22Rv1 (cell line): Measurements from ENCODE around the gene PAEP.
A peak's percentile ranks its signal among the peaks of the same experiment; 100 is the strongest.

Experiments used
- H3K27ac ChIP-seq: fragments of 450-650 bp; 2 replicates; pipeline ENCODE4 v1.5.1; 2017
- ZFX ChIP-seq: fragments of 450-650 bp; IDR thresholded peaks from 2 replicates; pipeline ENCODE4 v1.6.1; 2017; ENCODE audit warnings: antibody characterized with exemption, borderline replicate concordance
- TF ChIP-seq, protein P1 (sequence below): fragments of 450-650 bp; IDR thresholded peaks from 2 replicates; pipeline ENCODE4 v1.5.1; 2017; ENCODE audit warnings: mild to moderate bottlenecking

The PAEP gene

DNA sequence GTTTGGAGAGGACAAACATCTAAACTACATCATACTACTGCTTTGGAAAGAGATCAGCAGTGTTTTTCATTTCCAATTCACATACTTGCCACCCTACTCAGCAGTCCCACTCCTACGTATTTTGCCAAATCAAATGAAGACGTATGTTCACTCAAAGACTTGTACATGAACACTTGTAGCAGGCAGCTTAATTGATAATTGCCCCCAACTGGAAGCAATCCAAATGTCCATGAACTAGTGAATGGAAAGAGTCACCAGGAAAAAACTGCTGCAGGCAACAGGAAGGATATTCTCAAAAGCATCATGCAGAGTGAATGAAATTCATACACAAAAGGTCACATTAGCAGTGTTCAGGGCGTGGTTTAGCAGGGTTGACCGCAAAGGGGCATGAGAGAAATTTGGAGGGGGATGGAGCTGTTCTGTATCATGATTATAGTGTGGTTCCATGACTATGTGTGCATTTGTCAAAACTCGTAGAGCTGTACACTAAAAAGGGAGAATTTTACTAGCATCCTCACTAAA is 38.8 kb downstream of the PAEP start:
- H3K27ac ChIP-seq: no peak overlapping the region
- no peak for TF ChIP-seq ZFX
- TF ChIP-seq, protein P1, sequence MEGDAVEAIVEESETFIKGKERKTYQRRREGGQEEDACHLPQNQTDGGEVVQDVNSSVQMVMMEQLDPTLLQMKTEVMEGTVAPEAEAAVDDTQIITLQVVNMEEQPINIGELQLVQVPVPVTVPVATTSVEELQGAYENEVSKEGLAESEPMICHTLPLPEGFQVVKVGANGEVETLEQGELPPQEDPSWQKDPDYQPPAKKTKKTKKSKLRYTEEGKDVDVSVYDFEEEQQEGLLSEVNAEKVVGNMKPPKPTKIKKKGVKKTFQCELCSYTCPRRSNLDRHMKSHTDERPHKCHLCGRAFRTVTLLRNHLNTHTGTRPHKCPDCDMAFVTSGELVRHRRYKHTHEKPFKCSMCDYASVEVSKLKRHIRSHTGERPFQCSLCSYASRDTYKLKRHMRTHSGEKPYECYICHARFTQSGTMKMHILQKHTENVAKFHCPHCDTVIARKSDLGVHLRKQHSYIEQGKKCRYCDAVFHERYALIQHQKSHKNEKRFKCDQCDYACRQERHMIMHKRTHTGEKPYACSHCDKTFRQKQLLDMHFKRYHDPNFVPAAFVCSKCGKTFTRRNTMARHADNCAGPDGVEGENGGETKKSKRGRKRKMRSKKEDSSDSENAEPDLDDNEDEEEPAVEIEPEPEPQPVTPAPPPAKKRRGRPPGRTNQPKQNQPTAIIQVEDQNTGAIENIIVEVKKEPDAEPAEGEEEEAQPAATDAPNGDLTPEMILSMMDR: no peak

DNA sequence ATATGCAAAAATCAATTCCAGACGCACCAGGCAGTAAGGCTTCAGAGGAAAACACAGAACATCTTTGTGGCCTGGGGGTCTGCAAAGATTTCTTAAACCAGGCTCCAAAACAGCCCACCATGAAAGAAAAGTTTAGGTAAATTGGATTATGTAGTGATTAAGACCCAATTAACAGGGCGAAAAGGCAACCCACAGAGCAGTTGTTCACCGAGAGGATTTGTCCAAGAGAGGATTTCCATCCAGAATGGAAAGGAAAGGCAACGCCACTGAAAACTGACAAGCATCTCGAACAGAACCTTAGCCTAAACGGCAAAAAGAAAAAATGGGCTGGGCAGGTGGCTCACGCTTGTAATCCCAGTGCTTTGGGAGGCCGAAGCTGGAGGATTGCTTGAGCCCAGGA is 40.4 kb downstream of the PAEP start:
- TF ChIP-seq ZFX: no peak
- TF ChIP-seq, protein P1: no peak
- no peak overlapping the region for H3K27ac ChIP-seq

DNA sequence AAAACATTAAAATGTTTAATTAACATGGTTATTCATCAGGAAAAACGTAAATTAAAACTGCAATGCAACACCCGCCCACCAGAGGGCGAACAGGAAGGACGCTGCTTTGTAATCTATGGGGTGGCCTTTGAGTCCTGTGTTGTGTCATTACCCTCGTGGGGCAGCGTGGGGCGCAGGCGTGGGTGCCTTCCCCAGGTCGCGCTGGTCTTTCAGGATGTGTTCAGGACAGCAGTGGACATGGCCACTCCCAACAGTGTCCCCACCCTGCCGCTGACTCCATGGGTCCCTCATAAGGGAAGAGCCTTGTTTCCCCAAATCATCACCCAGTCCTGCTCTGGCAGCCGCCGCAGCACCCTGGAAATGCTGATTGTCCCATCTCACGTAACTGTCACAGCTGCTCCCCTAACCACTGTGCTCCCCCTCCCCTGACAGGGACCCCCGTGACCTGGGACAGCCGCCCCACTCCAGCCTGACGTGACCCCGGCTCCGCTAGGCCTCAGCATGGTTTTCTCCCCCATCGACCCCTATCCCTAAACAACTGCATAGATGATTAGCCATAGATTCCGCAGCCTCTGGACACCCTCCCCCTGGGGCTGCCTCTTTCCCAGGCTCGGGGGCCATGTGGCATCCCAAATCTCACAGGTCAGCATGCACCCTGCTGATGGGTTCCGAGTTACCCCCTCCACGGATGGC is 41.4 kb downstream of the PAEP start:
- TF ChIP-seq, protein P1: peak; percentile 92
- no peak for TF ChIP-seq ZFX
- no peak overlapping the region for H3K27ac ChIP-seq

DNA sequence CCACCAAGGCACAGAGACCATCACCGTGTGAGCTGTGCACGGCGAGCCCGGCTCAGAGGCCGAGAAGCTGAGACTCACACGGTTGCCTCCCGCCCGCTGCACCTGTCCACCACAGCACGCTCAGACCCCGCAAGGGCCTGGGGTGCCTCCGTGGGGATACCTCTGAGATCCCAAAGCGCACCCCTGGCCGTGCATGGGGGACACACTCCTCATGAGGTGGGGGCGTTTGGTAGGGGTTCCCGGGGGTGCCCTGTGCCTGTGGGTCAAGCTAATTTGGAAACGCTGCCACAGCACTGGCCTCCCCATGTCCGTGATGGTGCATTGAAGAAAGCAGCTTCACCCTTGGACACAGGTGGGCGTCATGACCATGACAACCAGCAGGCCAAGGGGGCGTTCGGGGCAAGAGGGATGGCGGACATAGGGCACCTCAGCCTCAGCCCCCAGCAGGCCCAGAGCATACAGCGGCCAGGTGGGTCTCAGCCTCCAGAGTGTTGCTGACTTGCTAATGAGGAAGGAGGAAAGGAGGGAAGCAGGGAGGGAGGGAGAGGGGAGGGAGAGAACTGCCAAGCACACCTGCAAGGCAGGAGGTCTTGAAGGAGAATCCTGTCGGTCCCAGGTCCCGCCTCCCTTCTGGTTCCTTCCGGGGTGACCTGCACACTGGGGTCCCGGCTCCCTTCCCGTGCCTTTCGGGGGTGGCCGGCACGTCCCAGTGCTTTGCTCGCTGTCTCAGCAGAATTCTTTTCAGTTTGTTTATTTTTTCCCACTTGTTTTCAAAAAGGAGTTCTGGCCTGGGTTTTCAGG is 43.1 kb downstream of the PAEP start:
- TF ChIP-seq, protein P1: no peak
- TF ChIP-seq ZFX: no peak
- no peak overlapping the region for H3K27ac ChIP-seq

DNA sequence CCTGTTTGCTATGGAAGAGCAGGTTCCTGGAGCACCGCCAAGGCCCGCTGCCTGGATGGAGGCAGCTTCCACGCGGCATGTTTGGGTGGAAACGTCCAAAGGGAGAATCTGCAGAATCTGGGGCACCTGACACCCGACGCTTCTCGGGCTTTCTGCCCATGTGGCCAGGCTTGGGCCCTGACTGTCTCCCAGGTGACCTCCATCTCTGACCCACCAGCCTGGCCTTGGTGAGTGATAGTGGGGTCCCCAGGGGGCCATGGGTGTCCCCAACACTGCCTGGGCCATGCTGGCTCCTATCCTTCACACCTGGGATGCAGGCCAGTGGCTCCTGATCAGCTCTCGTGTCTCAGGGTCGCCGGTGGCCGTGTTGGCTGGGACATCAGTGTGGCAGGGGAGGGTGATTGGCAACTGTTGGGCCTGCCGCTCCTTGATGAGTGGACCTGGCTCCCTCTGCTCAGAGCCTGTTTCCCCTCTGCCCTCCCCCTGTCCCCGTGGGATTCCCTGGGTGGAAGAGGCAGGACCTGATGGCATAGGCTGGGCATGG is 43.8 kb downstream of the PAEP start:
- no peak overlapping the region for H3K27ac ChIP-seq

DNA sequence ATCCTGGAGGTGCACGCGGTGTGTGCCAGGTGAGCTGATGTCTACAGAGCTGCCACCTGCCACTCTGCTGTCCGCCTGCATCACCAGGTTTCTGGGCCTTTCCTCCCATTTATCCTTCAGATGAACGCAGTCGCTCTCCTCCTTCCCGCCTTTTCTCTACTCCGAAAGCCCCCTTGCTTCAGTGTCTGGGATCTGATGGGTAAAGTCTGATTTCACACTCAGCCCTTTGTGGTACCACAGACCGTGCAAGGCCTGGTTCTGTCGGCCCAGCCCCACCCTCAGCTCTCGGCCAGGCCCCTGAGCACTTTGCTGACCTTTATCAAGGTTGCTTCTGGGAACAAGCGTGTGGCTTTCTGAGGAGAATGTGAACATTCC is 45.3 kb downstream of the PAEP start:
- H3K27ac ChIP-seq: no peak overlapping the region
- TF ChIP-seq, protein P1: no peak
- no peak for TF ChIP-seq ZFX

More for the DNA sequence above, 43.8 kb downstream of the PAEP start:
- TF ChIP-seq, protein P1: no peak
- TF ChIP-seq ZFX: no peak
